Activated CD8-positive, alpha-beta memory T cell treated with anti-CD3 and anti-CD28 coated beads, Interleukin-2, amount 50 U/mL, for 1 hour (primary cell): Measurements from ENCODE around the gene RASGEF1C.

Experiments
- DNase-seq: peaks from one replicate; pipeline ENCODE4 v3.0.0-alpha.2; 2020; ENCODE audit errors: extremely low read depth

The RASGEF1C gene

GRCh38 chr5:180179442-180180420 lies 29.3 kb downstream of the RASGEF1C start:
- DNase-seq = no peak

GRCh38 chr5:180178531-180179441 lies 30.2 kb downstream of the RASGEF1C start:
- no peak for DNase-seq

GRCh38 chr5:180176191-180176590 lies 32.8 kb downstream of the RASGEF1C start:
- DNase-seq = no peak

- DNase-seq = no peak
Measured at GRCh38 chr5:180175015-180175431, 34.0 kb downstream of the RASGEF1C start.

GRCh38 chr5:180174587-180174972 lies 34.4 kb downstream of the RASGEF1C start:
- DNase-seq = no peak

- DNase-seq = no peak
Measured at GRCh38 chr5:180173875-180174586, 35.0 kb downstream of the RASGEF1C start.

- no peak for DNase-seq
Measured at GRCh38 chr5:180173198-180173544, 35.8 kb downstream of the RASGEF1C start.

- DNase-seq = no peak
Measured at GRCh38 chr5:180172447-180173197, 36.4 kb downstream of the RASGEF1C start.

- DNase-seq = no peak
Measured at GRCh38 chr5:180171568-180172094, 37.4 kb downstream of the RASGEF1C start.

GRCh38 chr5:180170810-180171567 lies 38.0 kb downstream of the RASGEF1C start:
- no peak for DNase-seq

- DNase-seq = no peak
Measured at GRCh38 chr5:180170106-180170809, 38.8 kb downstream of the RASGEF1C start.

GRCh38 chr5:180169248-180170105 lies 39.5 kb downstream of the RASGEF1C start:
- DNase-seq = no peak

GRCh38 chr5:180168758-180169157 lies 40.3 kb downstream of the RASGEF1C start:
- DNase-seq = no peak

- DNase-seq = no peak
Measured at GRCh38 chr5:180166176-180166575, 42.8 kb downstream of the RASGEF1C start.

- no peak for DNase-seq
Measured at GRCh38 chr5:180162304-180162661, 46.7 kb downstream of the RASGEF1C start.

- no peak for DNase-seq
Measured at GRCh38 chr5:180161420-180162303, 47.3 kb downstream of the RASGEF1C start.

- DNase-seq = no peak
Measured at GRCh38 chr5:180160789-180161188, 48.2 kb downstream of the RASGEF1C start.

- DNase-seq = no peak
Measured at GRCh38 chr5:180160215-180160614, 48.8 kb downstream of the RASGEF1C start.
